HUDEP-2 (cell line): ENCODE measurements around the gene SLMAP.

ENCODE experiments used
- DNase-seq, 76 experiments: peaks; one replicate each; lab custom pipeline; 2025; ENCODE audit not compliant: unreplicated experiment in 76 of 76; lab: John Stamatoyannopoulos, UW

The SLMAP gene

GRCh38 chr3:57953576-57953975 is 197.5 kb downstream of the SLMAP start:
- DNase-seq = no peak

- no peak for DNase-seq
Observed at GRCh38 chr3:57956119-57956832, 200.2 kb downstream of the SLMAP start.

GRCh38 chr3:57956833-57957174 is 200.7 kb downstream of the SLMAP start:
- DNase-seq = no peak

GRCh38 chr3:57957824-57958223 is 201.7 kb downstream of the SLMAP start:
- no peak for DNase-seq

GRCh38 chr3:57958642-57959422 is 202.7 kb downstream of the SLMAP start:
- DNase-seq = peak in 61 of 76 experiments; percentile 6 to 75 (median 43)

- DNase-seq = no peak
Observed at GRCh38 chr3:57959423-57960173, 203.5 kb downstream of the SLMAP start.

GRCh38 chr3:57960174-57960505 is 204.0 kb downstream of the SLMAP start:
- no peak for DNase-seq

- DNase-seq = no peak
Observed at GRCh38 chr3:57961177-57961827, 205.2 kb downstream of the SLMAP start.

- DNase-seq = peak in 25 of 76 experiments; percentile 3 to 68 (median 28)
Observed at GRCh38 chr3:57961828-57962447, 205.8 kb downstream of the SLMAP start.

GRCh38 chr3:57962448-57962834 is 206.3 kb downstream of the SLMAP start:
- no peak for DNase-seq

GRCh38 chr3:57963811-57964346 is 207.8 kb downstream of the SLMAP start:
- no peak for DNase-seq

GRCh38 chr3:57966829-57967228 is 210.7 kb downstream of the SLMAP start:
- no peak for DNase-seq

- no peak for DNase-seq
Observed at GRCh38 chr3:57967590-57967989, 211.5 kb downstream of the SLMAP start.

GRCh38 chr3:57968501-57968900 is 212.4 kb downstream of the SLMAP start:
- DNase-seq = no peak

- no peak for DNase-seq
Observed at GRCh38 chr3:57971975-57972374, 215.9 kb downstream of the SLMAP start.

- DNase-seq = no peak
Observed at GRCh38 chr3:57972531-57973111, 216.5 kb downstream of the SLMAP start.

GRCh38 chr3:57973715-57974477 is 217.8 kb downstream of the SLMAP start:
- no peak for DNase-seq

GRCh38 chr3:57974796-57975388 is 218.8 kb downstream of the SLMAP start:
- DNase-seq = no peak

- DNase-seq = no peak
Observed at GRCh38 chr3:57977818-57978235, 221.7 kb downstream of the SLMAP start.
